CD14-positive monocyte (primary cell): ENCODE data around the gene PLS1. TPM values are rescaled to one million over a fixed set of nuclear protein-coding genes. Genes with fewer than 3 reads are reported as not detected.

ENCODE experiments used
- DNase-seq, 3 donors: peaks; one replicate each; pipeline ENCODE4 v3.0.0-alpha.2; 2011 to 2022
- H2AFZ ChIP-seq: 2 replicates; pipeline ENCODE4 v1.6.0; 2012; ENCODE audit warnings: mild to moderate bottlenecking, low read depth, low read length, inconsistent platforms; ENCODE audit not compliant: insufficient read depth, poor library complexity, severe bottlenecking
- H3K27ac ChIP-seq, 2 donors: 1 replicate in 1 of 2; 2 replicates in 1 of 2; pipeline ENCODE4 v1.5.1; 2012 to 2013; ENCODE audit warnings: low read length in 2 of 2, control low read depth in 1 of 2, inconsistent platforms in 1 of 2, low read depth in 1 of 2, mild to moderate bottlenecking in 1 of 2
- H3K27me3 ChIP-seq, 2 donors: one replicate each; pipeline versions ENCODE4 v1.6.0 to v1.6.1; 2011 to 2013; ENCODE audit warnings: low read length in 2 of 2; ENCODE audit not compliant: control insufficient read depth in 2 of 2, insufficient read depth in 2 of 2
- H3K36me3 ChIP-seq, 2 donors: replicated peaks in 1 of 2; 1 replicate in 1 of 2; 2 replicates in 1 of 2; pipeline versions ENCODE4 v1.5.1 to v1.6.1; 2012 to 2013; ENCODE audit warnings: low read length in 2 of 2, control low read depth in 1 of 2, inconsistent platforms in 1 of 2, mild to moderate bottlenecking in 1 of 2; ENCODE audit not compliant: insufficient read depth in 2 of 2, control insufficient read depth in 1 of 2
- H3K4me1 ChIP-seq, 2 donors: 1 replicate in 1 of 2; 2 replicates in 1 of 2; pipeline versions ENCODE4 v1.5.1 to v1.6.1; 2012 to 2013; ENCODE audit warnings: low read length in 2 of 2, control low read depth in 1 of 2, inconsistent platforms in 1 of 2, mild to moderate bottlenecking in 1 of 2, moderate library complexity in 1 of 2; ENCODE audit not compliant: insufficient read depth in 2 of 2, control insufficient read depth in 1 of 2
- H3K4me2 ChIP-seq: replicated peaks from 2 replicates; pipeline ENCODE3; 2012; ENCODE audit warnings: low read length, moderate library complexity, mild to moderate bottlenecking; ENCODE audit not compliant: poor library complexity, severe bottlenecking; ENCODE audit errors: extremely low read depth
- H3K4me3 ChIP-seq, 3 experiments: fragments of 200-600 bp in 1 of 3; sonication (generic) in 1 of 3; replicated peaks in 1 of 3; 1 replicate in 2 of 3; 2 replicates in 1 of 3; pipeline ENCODE4 v1.5.1; 2011 to 2013; ENCODE audit warnings: low read length in 3 of 3, mild to moderate bottlenecking in 3 of 3, control low read depth in 2 of 3, low read depth in 2 of 3, inconsistent platforms in 1 of 3, moderate library complexity in 1 of 3
- H3K79me2 ChIP-seq: 2 replicates; pipeline ENCODE4 v1.6.0; 2012; ENCODE audit warnings: mild to moderate bottlenecking, control low read depth, inconsistent platforms, low read length, moderate library complexity; ENCODE audit not compliant: insufficient read depth
- H3K9ac ChIP-seq: 2 replicates; pipeline ENCODE4 v1.6.0; 2017; ENCODE audit warnings: low read length, mild to moderate bottlenecking; ENCODE audit not compliant: insufficient read depth, poor library complexity, severe bottlenecking
- H3K9me3 ChIP-seq, 2 donors: replicated peaks in 1 of 2; 1 replicate in 1 of 2; 2 replicates in 1 of 2; pipeline versions ENCODE4 v1.5.1 to v1.6.1; 2012 to 2013; ENCODE audit warnings: low read length in 2 of 2, control low read depth in 1 of 2; ENCODE audit not compliant: control insufficient read depth in 1 of 2, insufficient read depth in 1 of 2
- H4K20me1 ChIP-seq: 2 replicates; pipeline ENCODE4 v1.6.0; 2012; ENCODE audit warnings: mild to moderate bottlenecking, low read length, control low read depth, moderate library complexity; ENCODE audit not compliant: insufficient read depth
- H3K27ac Mint-ChIP-seq, 7 donors: one replicate each; pipeline ENCODE4 v1.8.0; 2020; ENCODE audit warnings: mild to moderate bottlenecking in 7 of 7, mixed read lengths in 7 of 7, moderate library complexity in 6 of 7, inconsistent platforms in 2 of 7
- H3K27me3 Mint-ChIP-seq, 3 donors: one replicate each; pipeline ENCODE4 v1.8.0; 2021 to 2022; ENCODE audit warnings: low read depth in 3 of 3, mild to moderate bottlenecking in 3 of 3, mixed read lengths in 3 of 3, moderate library complexity in 3 of 3, inconsistent platforms in 1 of 3
- H3K36me3 Mint-ChIP-seq, 2 donors: one replicate each; pipeline ENCODE4 v1.8.0; 2020; ENCODE audit warnings: mixed read lengths in 2 of 2, inconsistent platforms in 1 of 2, mild to moderate bottlenecking in 1 of 2
- H3K4me1 Mint-ChIP-seq: one replicate; pipeline ENCODE4 v1.8.0; 2020; ENCODE audit warnings: mild to moderate bottlenecking, mixed read lengths
- H3K4me3 Mint-ChIP-seq, 2 donors: one replicate each; pipeline ENCODE4 v1.8.0; 2020; ENCODE audit warnings: mild to moderate bottlenecking in 2 of 2, mixed read lengths in 2 of 2, moderate library complexity in 1 of 2
- H3K9me3 Mint-ChIP-seq, 7 donors: one replicate each; pipeline ENCODE4 v1.8.0; 2020 to 2022; ENCODE audit warnings: mixed read lengths in 7 of 7, mild to moderate bottlenecking in 6 of 7, moderate library complexity in 6 of 7, inconsistent platforms in 2 of 7
- CTCF ChIP-seq: fragments of 200-600 bp; IDR thresholded peaks from one replicate; pipeline ENCODE4 v1.8.0; 2022; ENCODE audit warnings: antibody characterized with exemption, mild to moderate bottlenecking
- whole genome bisulfite sequencing: methylation state at CpG from one replicate; pipeline ENCODE4 v1.1.5; 2013; ENCODE audit warnings: missing lambda C conversion rate; ENCODE audit not compliant: insufficient coverage; 5-methylcytosine and 5-hydroxymethylcytosine counted together
- intact Hi-C, 2 donors: fragments of 100-400 bp; cut with micrococcal nuclease; formaldehyde crosslinking; loops; one replicate each; pipeline versions ENCODE4 v1.15.0 to v1.15.1; 2023
- polyA plus RNA-seq, 3 donors: library from polyadenylated mRNA; depleted of rRNA in 1 of 3; unstranded in 2 of 3; stranded (reverse) in 1 of 3; fragments of 300-500 nt in 2 of 3; fragments of >200 nt in 1 of 3; fragmentation: Illumina TruSeq in 2 of 3; gene quantifications; 1 replicate in 2 of 3; 2 replicates in 1 of 3; pipeline ENCODE4 v1.2.3, GENCODE V29; 2012 to 2021

PLS1 gene
- polyA plus RNA-seq, 3 donors = 0.09 to 0.17 TPM; not detected in 1

GRCh38 chr3:142633073-142633472 lies 36.9 kb downstream of the PLS1 start:
- Mint-ChIP-seq H3K27ac (no peak overlapping the region), H3K9me3 (peaks cover 0 to 1% (median 0%) of the 10 kb centered on the region in 7 donors), H3K36me3 (no peaks in the 10 kb centered on the region), H3K27me3 (peaks cover 0 to 4% (median 1%) of the 10 kb centered on the region in 3 donors), H3K4me3 (no peak overlapping the region), H3K4me1 (peaks cover 3% of the 10 kb centered on the region)
- no peaks in the 10 kb centered on the region for H3K36me3 ChIP-seq
- no peak for DNase-seq
- WGBS = no CpG with 5 or more reads among the region's 5 CpGs
- H3K9ac ChIP-seq = no peak overlapping the region
- intact Hi-C loops = no loop called here
- no peaks in the 10 kb centered on the region for H3K79me2 ChIP-seq
- H3K4me3 ChIP-seq = no peak overlapping the region
- no peaks in the 10 kb centered on the region for H4K20me1 ChIP-seq
- no peak overlapping the region for H2AFZ ChIP-seq
- H3K27me3 ChIP-seq = no peaks in the 10 kb centered on the region
- H3K9me3 ChIP-seq = no peaks in the 10 kb centered on the region
- H3K27ac ChIP-seq = no peak overlapping the region
- TF ChIP-seq CTCF = no peak
- H3K4me1 ChIP-seq = no peaks in the 10 kb centered on the region
- H3K4me2 ChIP-seq = no peak overlapping the region

GRCh38 chr3:142636050-142636449 lies 39.9 kb downstream of the PLS1 start:
- Mint-ChIP-seq H3K9me3 (peaks cover 0 to 1% (median 0%) of the 10 kb centered on the region in 7 donors), H3K36me3 (no peaks in the 10 kb centered on the region), H3K4me1 (no peaks in the 10 kb centered on the region), H3K27ac (no peak overlapping the region), H3K27me3 (peaks cover 0 to 4% (median 1%) of the 10 kb centered on the region in 3 donors), H3K4me3 (no peak overlapping the region)
- Histone ChIP-seq H3K79me2 (no peaks in the 10 kb centered on the region), H3K36me3 (no peaks in the 10 kb centered on the region), H2AFZ (no peak overlapping the region), H3K4me1 (no peaks in the 10 kb centered on the region), H3K4me2 (no peak overlapping the region), H3K9me3 (no peaks in the 10 kb centered on the region), H3K27me3 (no peaks in the 10 kb centered on the region), H4K20me1 (no peaks in the 10 kb centered on the region), H3K4me3 (no peak overlapping the region), H3K9ac (no peak overlapping the region), H3K27ac (no peak overlapping the region)
- no peak for DNase-seq
- TF ChIP-seq CTCF = no peak
- intact Hi-C loops = no loop called here
